HG03108 (cell line): Measurements from ENCODE around the gene KLHDC8B.
"Not testable (repeated sequence)": the region's sequence is repeated elsewhere in the genome, so short reads cannot be mapped to it uniquely, and the experiment has no call there.

Source experiments
- ATAC-seq: cut with Tn5 transposase; IDR thresholded peaks from one replicate; pipeline ENCODE4 v1.9.1; 2021; ENCODE audit warnings: moderate library complexity; ENCODE audit not compliant: unreplicated experiment

KLHDC8B gene

GRCh38 chr3:49181351-49181750 lies 10.0 kb downstream of the KLHDC8B start:
- ATAC-seq = no peak

- no peak for ATAC-seq
These were observed 11.3 kb downstream of the KLHDC8B start for GRCh38 chr3:49182682-49183081.

- no peak for ATAC-seq
These were observed 12.5 kb downstream of the KLHDC8B start for GRCh38 chr3:49183873-49184272.

- ATAC-seq = no peak
These were observed 20.3 kb downstream of the KLHDC8B start for GRCh38 chr3:49191741-49192140.

GRCh38 chr3:49198161-49198560 lies 26.8 kb downstream of the KLHDC8B start:
- no peak for ATAC-seq

- ATAC-seq = no peak
These were observed 27.3 kb downstream of the KLHDC8B start for GRCh38 chr3:49198611-49199230.

GRCh38 chr3:49199239-49199899 lies 28.0 kb downstream of the KLHDC8B start:
- ATAC-seq = no peak

GRCh38 chr3:49199900-49200281 lies 28.5 kb downstream of the KLHDC8B start:
- no peak for ATAC-seq

- ATAC-seq = no peak
These were observed 42.1 kb downstream of the KLHDC8B start for GRCh38 chr3:49213541-49213943.

GRCh38 chr3:49213998-49214397 lies 42.6 kb downstream of the KLHDC8B start:
- no peak for ATAC-seq

- not testable (repeated sequence) for ATAC-seq
These were observed 45.3 kb downstream of the KLHDC8B start for GRCh38 chr3:49216687-49217086.

- ATAC-seq = not testable (repeated sequence)
These were observed 45.7 kb downstream of the KLHDC8B start for GRCh38 chr3:49217108-49217507.

GRCh38 chr3:49217688-49218470 lies 46.5 kb downstream of the KLHDC8B start:
- ATAC-seq = no peak

GRCh38 chr3:49218471-49218989 lies 47.1 kb downstream of the KLHDC8B start:
- not testable (repeated sequence) for ATAC-seq

GRCh38 chr3:49219132-49219531 lies 47.7 kb downstream of the KLHDC8B start:
- ATAC-seq = no peak

- ATAC-seq = not testable (repeated sequence)
These were observed 49.7 kb downstream of the KLHDC8B start for GRCh38 chr3:49220985-49221563.

- ATAC-seq = no peak
These were observed 50.6 kb downstream of the KLHDC8B start for GRCh38 chr3:49222002-49222401.
